Measurements from ENCODE around the gene PCK2. TPM values are rescaled to one million over a fixed set of nuclear protein-coding genes. Genes with fewer than 3 reads are reported as not detected.

Gene PCK2
- total and polyA plus RNA-seq, 2 of the 13 experiments (the other 11 are each of a cell fraction or from before 2014, with no cell fraction given): 129 to 272 TPM

- TF ChIP-seq ISX (CRISPR knock-in tag; conservative IDR thresholded peaks at IDR 0.05) (peak; percentile 28; the same call in 1 of the 2 replicates), POLR2G (IDR thresholded peaks at IDR 0.05; ENCODE audit: low read depth, low read length) (peak; percentile 76), ZNF558 (CRISPR knock-in tag; IDR thresholded peaks at IDR 0.05; ENCODE audit: borderline replicate concordance) (peak; percentile 38; the same call in 1 of the 2 replicates), XRCC5 (optimal IDR thresholded peaks at IDR 0.05; ENCODE audit: low read length) (peak; percentile 23), MYC (CRISPR knock-in tag; IDR thresholded peaks at IDR 0.05; ENCODE audit: borderline replicate concordance) (peak; percentile 17), ZNF749 (CRISPR knock-in tag; IDR thresholded peaks at IDR 0.05; ENCODE audit: borderline replicate concordance) (no peak), CTCF (CRISPR knock-in tag; IDR thresholded peaks at IDR 0.05) (peak; percentile 2; the same call in 1 of the 2 replicates), ZNF354B (CRISPR knock-in tag; IDR thresholded peaks at IDR 0.05) (peak; percentile 42; the same call in 1 of the 2 replicates), ZNF225 (CRISPR knock-in tag; IDR thresholded peaks at IDR 0.05) (no peak; the same call in none of the 2 replicates), ZNF557 (CRISPR knock-in tag; IDR thresholded peaks at IDR 0.05) (peak; percentile 71; the same call in 1 of the 2 replicates), NONO (IDR thresholded peaks at IDR 0.05) (no peak), NONO (CRISPR knock-in tag; conservative IDR thresholded peaks at IDR 0.05) (peak; percentile 33; the same call in 1 of the 2 replicates), ZBTB25 (CRISPR knock-in tag; IDR thresholded peaks at IDR 0.05) (peak; percentile 74; the same call in 1 of the 2 replicates), RBFOX2 (IDR thresholded peaks at IDR 0.05; ENCODE audit: low read depth, low read length) (peak; percentile 83)
- TF ChIP-seq, protein P1, sequence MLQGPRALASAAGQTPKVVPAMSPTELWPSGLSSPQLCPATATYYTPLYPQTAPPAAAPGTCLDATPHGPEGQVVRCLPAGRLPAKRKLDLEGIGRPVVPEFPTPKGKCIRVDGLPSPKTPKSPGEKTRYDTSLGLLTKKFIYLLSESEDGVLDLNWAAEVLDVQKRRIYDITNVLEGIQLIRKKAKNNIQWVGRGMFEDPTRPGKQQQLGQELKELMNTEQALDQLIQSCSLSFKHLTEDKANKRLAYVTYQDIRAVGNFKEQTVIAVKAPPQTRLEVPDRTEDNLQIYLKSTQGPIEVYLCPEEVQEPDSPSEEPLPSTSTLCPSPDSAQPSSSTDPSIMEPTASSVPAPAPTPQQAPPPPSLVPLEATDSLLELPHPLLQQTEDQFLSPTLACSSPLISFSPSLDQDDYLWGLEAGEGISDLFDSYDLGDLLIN (CRISPR knock-in tag; IDR thresholded peaks at IDR 0.05; ENCODE audit: borderline replicate concordance): peak; percentile 66; the same call in 1 of the 2 replicates
- TF ChIP-seq, protein P2, sequence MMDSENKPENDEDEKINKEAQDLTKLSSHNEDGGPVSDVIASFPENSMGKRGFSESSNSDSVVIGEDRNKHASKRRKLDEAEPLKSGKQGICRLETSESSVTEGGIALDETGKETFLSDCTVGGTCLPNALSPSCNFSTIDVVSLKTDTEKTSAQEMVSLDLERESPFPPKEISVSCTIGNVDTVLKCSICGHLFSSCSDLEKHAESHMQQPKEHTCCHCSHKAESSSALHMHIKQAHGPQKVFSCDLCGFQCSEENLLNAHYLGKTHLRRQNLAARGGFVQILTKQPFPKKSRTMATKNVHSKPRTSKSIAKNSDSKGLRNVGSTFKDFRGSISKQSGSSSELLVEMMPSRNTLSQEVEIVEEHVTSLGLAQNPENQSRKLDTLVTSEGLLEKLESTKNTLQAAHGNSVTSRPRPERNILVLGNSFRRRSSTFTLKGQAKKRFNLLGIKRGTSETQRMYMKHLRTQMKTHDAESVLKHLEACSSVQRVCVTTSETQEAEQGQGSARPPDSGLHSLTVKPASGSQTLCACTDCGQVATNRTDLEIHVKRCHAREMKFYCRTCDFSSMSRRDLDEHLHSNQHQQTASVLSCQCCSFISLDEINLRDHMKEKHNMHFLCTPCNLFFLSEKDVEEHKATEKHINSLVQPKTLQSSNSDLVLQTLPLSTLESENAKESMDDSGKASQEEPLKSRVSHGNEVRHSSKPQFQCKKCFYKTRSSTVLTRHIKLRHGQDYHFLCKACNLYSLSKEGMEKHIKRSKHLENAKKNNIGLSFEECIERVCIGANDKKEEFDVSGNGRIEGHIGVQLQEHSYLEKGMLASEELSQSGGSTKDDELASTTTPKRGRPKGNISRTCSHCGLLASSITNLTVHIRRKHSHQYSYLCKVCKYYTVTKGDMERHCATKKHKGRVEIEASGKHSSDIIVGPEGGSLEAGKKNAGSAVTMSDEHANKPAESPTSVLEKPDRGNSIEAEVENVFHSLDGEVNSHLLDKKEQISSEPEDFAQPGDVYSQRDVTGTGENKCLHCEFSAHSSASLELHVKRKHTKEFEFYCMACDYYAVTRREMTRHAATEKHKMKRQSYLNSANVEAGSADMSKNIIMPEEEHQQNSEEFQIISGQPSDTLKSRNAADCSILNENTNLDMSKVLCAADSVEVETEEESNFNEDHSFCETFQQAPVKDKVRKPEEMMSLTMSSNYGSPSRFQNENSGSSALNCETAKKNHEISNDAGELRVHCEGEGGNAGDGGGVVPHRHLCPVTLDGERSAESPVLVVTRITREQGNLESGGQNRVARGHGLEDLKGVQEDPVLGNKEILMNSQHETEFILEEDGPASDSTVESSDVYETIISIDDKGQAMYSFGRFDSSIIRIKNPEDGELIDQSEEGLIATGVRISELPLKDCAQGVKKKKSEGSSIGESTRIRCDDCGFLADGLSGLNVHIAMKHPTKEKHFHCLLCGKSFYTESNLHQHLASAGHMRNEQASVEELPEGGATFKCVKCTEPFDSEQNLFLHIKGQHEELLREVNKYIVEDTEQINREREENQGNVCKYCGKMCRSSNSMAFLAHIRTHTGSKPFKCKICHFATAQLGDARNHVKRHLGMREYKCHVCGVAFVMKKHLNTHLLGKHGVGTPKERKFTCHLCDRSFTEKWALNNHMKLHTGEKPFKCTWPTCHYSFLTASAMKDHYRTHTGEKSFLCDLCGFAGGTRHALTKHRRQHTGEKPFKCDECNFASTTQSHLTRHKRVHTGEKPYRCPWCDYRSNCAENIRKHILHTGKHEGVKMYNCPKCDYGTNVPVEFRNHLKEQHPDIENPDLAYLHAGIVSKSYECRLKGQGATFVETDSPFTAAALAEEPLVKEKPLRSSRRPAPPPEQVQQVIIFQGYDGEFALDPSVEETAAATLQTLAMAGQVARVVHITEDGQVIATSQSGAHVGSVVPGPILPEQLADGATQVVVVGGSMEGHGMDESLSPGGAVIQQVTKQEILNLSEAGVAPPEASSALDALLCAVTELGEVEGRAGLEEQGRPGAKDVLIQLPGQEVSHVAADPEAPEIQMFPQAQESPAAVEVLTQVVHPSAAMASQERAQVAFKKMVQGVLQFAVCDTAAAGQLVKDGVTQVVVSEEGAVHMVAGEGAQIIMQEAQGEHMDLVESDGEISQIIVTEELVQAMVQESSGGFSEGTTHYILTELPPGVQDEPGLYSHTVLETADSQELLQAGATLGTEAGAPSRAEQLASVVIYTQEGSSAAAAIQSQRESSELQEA (CRISPR knock-in tag; IDR thresholded peaks at IDR 0.05; ENCODE audit: not compliant biosample characterization): no peak
These were observed 13.0 kb upstream of the PCK2 start (continued) for GRCh38 chr14:24080888-24081738.
